GM10847 (cell line): Measurements from ENCODE around the gene SLX9.

Experiments
- POLR2A ChIP-seq: IDR thresholded peaks from 2 replicates; pipeline ENCODE4 v1.6.1; 2011; ENCODE audit not compliant: insufficient read length; ENCODE audit errors: extremely low read depth

SLX9 gene

GRCh38 chr21:44943005-44943685, 3.3 kb downstream of the SLX9 start:
- TF ChIP-seq POLR2A, result no peak

- no peak for TF ChIP-seq POLR2A
Observed at GRCh38 chr21:44943686-44944550, 4.1 kb downstream of the SLX9 start.

GRCh38 chr21:44944596-44944995, 4.8 kb downstream of the SLX9 start:
- TF ChIP-seq POLR2A, result no peak

GRCh38 chr21:44946254-44947041, 6.6 kb downstream of the SLX9 start:
- no peak for TF ChIP-seq POLR2A

GRCh38 chr21:44947111-44947929, 7.5 kb downstream of the SLX9 start:
- no peak for TF ChIP-seq POLR2A

GRCh38 chr21:44947930-44948331, 8.1 kb downstream of the SLX9 start:
- no peak for TF ChIP-seq POLR2A

GRCh38 chr21:44948426-44949120, 8.7 kb downstream of the SLX9 start:
- no peak for TF ChIP-seq POLR2A

- no peak for TF ChIP-seq POLR2A
Observed at GRCh38 chr21:44949161-44949778, 9.4 kb downstream of the SLX9 start.

- TF ChIP-seq POLR2A, result no peak
Observed at GRCh38 chr21:44949779-44950198, 10.0 kb downstream of the SLX9 start.

- TF ChIP-seq POLR2A, result no peak
Observed at GRCh38 chr21:44950351-44950750, 10.5 kb downstream of the SLX9 start.

GRCh38 chr21:44951186-44951915, 11.5 kb downstream of the SLX9 start:
- no peak for TF ChIP-seq POLR2A

- TF ChIP-seq POLR2A, result no peak
Observed at GRCh38 chr21:44952116-44952928, 12.5 kb downstream of the SLX9 start.
